Mesendoderm (in vitro differentiated cells): ENCODE data around the gene RAP1GAP2.

Experiments
- DNase-seq: peaks from one replicate; pipeline ENCODE4 v3.0.0; 2013
- H2AK5ac ChIP-seq: 2 replicates; pipeline ENCODE4 v1.6.1; 2013; ENCODE audit warnings: low read length, inconsistent platforms
- H2BK120ac ChIP-seq: 2 replicates; pipeline ENCODE4 v1.6.1; 2013; ENCODE audit warnings: low read depth, mild to moderate bottlenecking, low read length, moderate library complexity, mixed read lengths
- H2BK15ac ChIP-seq: replicated peaks from 2 replicates; pipeline ENCODE4 v1.6.1; 2013; ENCODE audit warnings: low read depth, mild to moderate bottlenecking, moderate library complexity
- H2BK5ac ChIP-seq: 2 replicates; pipeline ENCODE4 v1.6.1; 2013; ENCODE audit warnings: low read length, inconsistent platforms
- H3K18ac ChIP-seq: 2 replicates; pipeline ENCODE4 v1.6.1; 2013; ENCODE audit warnings: mild to moderate bottlenecking, low read length, mixed read lengths
- H3K23ac ChIP-seq: one replicate; pipeline ENCODE4 v1.6.1; 2013; ENCODE audit warnings: low read length
- H3K27ac ChIP-seq: 2 replicates; pipeline ENCODE4 v1.5.1; 2013; ENCODE audit warnings: low read depth, mild to moderate bottlenecking, inconsistent platforms, low read length, moderate library complexity
- H3K27me3 ChIP-seq: 2 replicates; pipeline ENCODE4 v1.6.1; 2013; ENCODE audit warnings: low read length, control low read depth, mild to moderate bottlenecking, inconsistent platforms; ENCODE audit not compliant: insufficient read depth, poor library complexity
- H3K36me3 ChIP-seq: 2 replicates; pipeline ENCODE4 v1.6.1; 2013; ENCODE audit warnings: low read length, inconsistent platforms; ENCODE audit not compliant: control insufficient read depth, insufficient read depth
- H3K4ac ChIP-seq: one replicate; pipeline ENCODE4 v1.6.1; 2013; ENCODE audit warnings: low read depth, mild to moderate bottlenecking, low read length, moderate library complexity
- H3K4me1 ChIP-seq: 2 replicates; pipeline ENCODE4 v1.6.1; 2013; ENCODE audit warnings: low read depth, low read length, inconsistent platforms; ENCODE audit not compliant: control insufficient read depth
- H3K4me2 ChIP-seq: 2 replicates; pipeline ENCODE4 v1.6.1; 2013; ENCODE audit warnings: low read length
- H3K4me3 ChIP-seq: 2 replicates; pipeline ENCODE4 v1.5.1; 2013; ENCODE audit warnings: mild to moderate bottlenecking, low read length
- H3K56ac ChIP-seq: one replicate; pipeline ENCODE4 v1.6.1; 2013; ENCODE audit warnings: low read length
- H3K79me1 ChIP-seq: 2 replicates; pipeline ENCODE4 v1.6.1; 2013; ENCODE audit warnings: low read length, inconsistent platforms
- H3K79me2 ChIP-seq: 2 replicates; pipeline ENCODE4 v1.6.1; 2013; ENCODE audit warnings: mild to moderate bottlenecking, low read length; ENCODE audit not compliant: control insufficient read depth, insufficient read depth
- H3K9ac ChIP-seq: 2 replicates; pipeline ENCODE4 v1.6.1; 2013; ENCODE audit warnings: low read length, inconsistent platforms
- H4K5ac ChIP-seq: one replicate; pipeline ENCODE4 v1.6.1; 2013; ENCODE audit warnings: low read length
- H4K8ac ChIP-seq: one replicate; pipeline ENCODE4 v1.6.1; 2013; ENCODE audit warnings: low read depth, mild to moderate bottlenecking, control low read depth, low read length, moderate library complexity
- WGBS: extraction: QIAGEN DNeasy Blood & Tissue Kit; methylation state at CpG from one replicate; pipeline ENCODE4 v1.1.7; 2013; ENCODE audit warnings: low lambda C conversion rate, missing lambda C conversion rate; ENCODE audit not compliant: insufficient coverage; ENCODE audit errors: extremely low coverage; 5-methylcytosine and 5-hydroxymethylcytosine counted together

Gene RAP1GAP2

DNA sequence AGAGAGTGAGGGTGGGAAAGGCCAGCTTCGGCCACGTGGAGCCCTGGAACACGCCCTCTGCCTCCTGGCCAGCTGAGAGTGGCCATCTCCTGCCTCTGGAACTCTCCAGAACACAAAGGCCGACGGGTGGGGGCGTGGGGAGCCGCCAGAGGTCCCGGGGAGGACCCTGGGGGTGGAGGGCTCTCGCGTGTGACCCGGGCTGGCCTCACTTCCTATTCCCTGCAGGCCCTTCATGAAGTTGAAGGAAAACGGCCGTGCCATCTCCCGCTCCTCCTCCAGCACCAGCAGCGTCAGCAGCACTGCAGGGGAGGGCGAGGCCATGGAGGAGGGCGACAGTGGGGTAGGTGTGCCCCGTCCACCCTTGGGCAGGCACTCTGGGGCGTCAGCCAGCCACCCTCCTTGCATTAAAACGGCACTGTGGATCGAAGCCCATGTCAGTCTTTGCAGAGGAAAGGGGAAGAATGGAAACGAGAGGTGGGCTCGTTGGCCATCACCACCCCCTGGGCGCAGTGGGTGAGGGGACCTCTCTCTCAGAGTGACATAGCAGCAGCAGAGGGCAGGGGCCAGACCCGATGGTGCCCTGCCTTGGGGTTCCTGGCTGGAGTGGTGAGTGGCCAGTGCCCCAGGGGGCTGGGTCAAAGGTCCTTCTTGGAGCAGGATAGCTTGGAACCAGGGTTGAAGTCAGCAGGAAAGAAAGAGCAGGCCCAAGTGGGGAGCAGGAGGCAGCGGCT, 230.1 kb downstream of the RAP1GAP2 start:
- no peak overlapping the region for H3K56ac ChIP-seq
- no peaks in the 10 kb centered on the region for H3K27me3 ChIP-seq
- H3K9ac ChIP-seq = no peak overlapping the region
- H3K4me2 ChIP-seq = no peak overlapping the region
- no peaks in the 10 kb centered on the region for H3K4me1 ChIP-seq
- peaks cover 3% of the 10 kb centered on the region for H3K36me3 ChIP-seq
- H2BK5ac ChIP-seq = no peak overlapping the region
- H2AK5ac ChIP-seq = no peak overlapping the region
- H3K27ac ChIP-seq = no peak overlapping the region
- no peak for DNase-seq
- WGBS = no CpG with 5 or more reads among the region's 26 CpGs
- H3K79me2 ChIP-seq = no peaks in the 10 kb centered on the region
- no peak overlapping the region for H4K8ac ChIP-seq
- no peaks in the 10 kb centered on the region for H3K79me1 ChIP-seq
- H3K23ac ChIP-seq = no peak overlapping the region
- H4K5ac ChIP-seq = no peak overlapping the region
- no peak overlapping the region for H3K4me3 ChIP-seq
- H3K18ac ChIP-seq = no peak overlapping the region
- H3K4ac ChIP-seq = no peak overlapping the region
- H2BK15ac ChIP-seq = no peak overlapping the region
- H2BK120ac ChIP-seq = no peak overlapping the region

DNA sequence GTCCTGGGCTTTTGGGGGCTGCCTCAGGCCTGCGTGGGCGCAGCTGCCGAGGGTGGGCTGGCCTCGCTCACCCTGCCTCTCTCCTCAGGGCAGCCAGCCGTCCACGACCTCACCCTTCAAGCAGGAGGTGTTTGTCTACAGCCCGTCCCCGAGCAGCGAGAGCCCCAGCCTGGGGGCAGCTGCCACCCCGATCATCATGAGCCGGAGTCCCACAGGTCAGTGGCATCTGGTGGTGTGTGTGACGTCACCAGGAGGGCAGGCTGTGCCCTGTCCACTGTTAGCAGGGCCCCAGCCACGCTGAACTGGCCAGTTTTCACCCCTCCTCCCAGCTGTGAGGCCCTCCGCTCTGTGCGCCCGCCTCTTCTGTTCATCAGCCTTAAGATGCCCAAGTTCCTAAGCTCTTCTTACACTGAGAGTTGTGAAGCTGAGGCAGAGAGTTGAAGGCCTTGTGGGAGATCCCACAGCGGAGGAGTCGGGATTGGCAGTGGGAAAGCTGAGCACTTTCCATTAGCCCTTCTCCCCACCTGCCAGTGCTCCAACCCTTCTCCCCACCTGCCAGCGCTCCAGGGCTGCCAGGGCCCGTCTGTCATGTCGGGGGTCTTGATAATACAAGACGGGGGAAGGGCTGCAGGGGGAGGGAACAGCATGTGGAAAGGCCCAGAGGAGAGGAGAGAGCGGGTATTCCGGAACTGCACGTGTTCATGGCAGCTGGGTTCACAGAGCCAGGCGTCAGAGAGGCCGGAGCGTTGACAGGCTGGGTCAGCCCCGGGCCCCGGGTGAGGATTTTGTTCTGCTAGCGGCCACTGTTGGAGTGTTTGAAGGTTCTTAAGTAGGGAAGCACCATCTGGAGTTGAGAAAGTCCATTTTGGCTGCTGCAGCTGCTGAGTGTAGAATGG, 230.9 kb downstream of the RAP1GAP2 start:
- Histone ChIP-seq H2AK5ac (no peak overlapping the region), H3K23ac (no peak overlapping the region), H3K4me1 (no peaks in the 10 kb centered on the region), H3K36me3 (peaks cover 3% of the 10 kb centered on the region), H2BK120ac (no peak overlapping the region), H2BK5ac (no peak overlapping the region), H3K27me3 (no peaks in the 10 kb centered on the region), H3K56ac (no peak overlapping the region), H3K4me3 (no peak overlapping the region), H3K4ac (no peak overlapping the region), H3K79me1 (no peaks in the 10 kb centered on the region), H3K27ac (no peak overlapping the region), H4K5ac (no peak overlapping the region), H3K4me2 (no peak overlapping the region), H3K79me2 (no peaks in the 10 kb centered on the region), H3K18ac (no peak overlapping the region), H3K9ac (no peak overlapping the region), H2BK15ac (no peak overlapping the region), H4K8ac (no peak overlapping the region)
- DNase-seq = no peak
- WGBS = no CpG with 5 or more reads among the region's 31 CpGs

DNA sequence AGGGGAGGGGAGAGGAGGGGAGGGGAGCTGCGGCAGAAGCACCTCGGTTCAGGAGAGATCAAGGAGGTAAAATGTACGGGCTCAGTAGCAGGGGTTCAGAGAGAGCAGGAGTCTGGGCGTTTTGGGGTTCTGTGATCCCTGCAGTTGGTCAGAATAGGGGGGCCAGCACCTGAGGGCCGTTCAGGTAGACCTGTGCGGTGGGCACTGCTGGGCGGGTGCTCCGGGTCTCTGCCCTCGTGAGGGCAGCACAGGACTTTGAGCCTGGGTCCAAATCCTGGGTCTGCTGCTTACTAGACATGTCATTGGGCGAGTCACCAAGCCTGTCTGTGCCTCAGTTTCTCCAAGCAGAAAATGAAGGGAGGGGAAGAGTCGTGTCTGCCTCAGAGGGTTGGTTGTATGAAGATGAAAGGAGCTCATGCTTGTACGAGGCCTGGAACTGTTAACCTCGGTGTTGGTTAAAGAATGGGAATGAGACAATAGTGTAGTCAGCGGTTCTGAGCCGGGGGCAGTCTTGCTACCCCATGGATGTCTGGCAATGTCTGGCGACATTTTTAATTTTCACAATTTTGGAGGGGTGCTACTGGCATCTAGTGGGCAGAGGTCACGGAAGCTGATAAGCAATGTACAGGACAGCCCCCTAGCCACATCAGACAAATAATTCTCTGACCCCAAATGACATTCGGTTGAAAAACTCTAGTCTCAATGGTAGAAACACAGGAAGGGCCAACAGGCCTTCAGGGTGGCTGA, 231.7 kb downstream of the RAP1GAP2 start:
- WGBS = no CpG with 5 or more reads among the region's 18 CpGs
- no peak overlapping the region for H3K4ac ChIP-seq
- H3K56ac ChIP-seq = no peak overlapping the region
- no peak overlapping the region for H4K5ac ChIP-seq
- H3K79me2 ChIP-seq = no peaks in the 10 kb centered on the region
- no peak overlapping the region for H2BK5ac ChIP-seq
- H2AK5ac ChIP-seq = no peak overlapping the region
- H3K79me1 ChIP-seq = no peaks in the 10 kb centered on the region
- DNase-seq = no peak
- H3K23ac ChIP-seq = no peak overlapping the region
- no peak overlapping the region for H3K4me2 ChIP-seq
- no peak overlapping the region for H2BK15ac ChIP-seq
- no peak overlapping the region for H2BK120ac ChIP-seq
- H3K36me3 ChIP-seq = peaks cover 3% of the 10 kb centered on the region
- H3K4me1 ChIP-seq = no peaks in the 10 kb centered on the region
- no peak overlapping the region for H3K18ac ChIP-seq
- no peak overlapping the region for H3K9ac ChIP-seq
- no peaks in the 10 kb centered on the region for H3K27me3 ChIP-seq
- no peak overlapping the region for H3K4me3 ChIP-seq
- H3K27ac ChIP-seq = no peak overlapping the region
- H4K8ac ChIP-seq = no peak overlapping the region

DNA sequence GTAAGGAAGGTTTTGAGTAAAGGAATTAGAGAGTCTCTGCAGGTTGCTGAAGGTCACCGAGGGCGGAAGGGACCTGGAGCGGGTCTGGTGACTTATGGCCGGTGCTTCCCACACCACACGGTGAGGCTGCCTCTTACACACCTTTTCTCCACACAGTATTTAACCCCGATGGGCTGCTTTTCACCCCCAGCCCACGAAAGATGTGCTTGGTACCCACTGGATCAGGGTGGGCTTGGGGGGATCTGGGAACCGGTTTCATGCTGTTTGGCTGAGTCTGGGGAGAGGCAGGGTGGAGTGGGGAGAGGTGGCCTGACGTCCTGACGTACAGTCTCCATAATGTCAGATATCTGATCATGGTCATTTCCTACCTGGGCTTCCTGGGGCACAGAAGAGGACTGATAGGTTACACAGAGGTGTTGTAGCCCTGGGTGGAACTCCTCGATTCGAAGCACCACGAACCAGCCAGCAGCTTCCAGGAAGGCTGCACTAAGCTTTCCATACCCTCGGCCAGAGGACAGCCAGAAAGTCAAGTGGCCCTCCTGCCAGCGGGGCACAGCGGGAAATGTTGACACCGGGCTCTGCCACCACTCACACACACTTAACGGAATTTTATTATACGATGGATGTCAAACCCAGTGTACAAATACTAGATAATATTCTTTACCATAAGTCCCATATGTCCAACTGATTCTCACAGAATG, 233.1 kb downstream of the RAP1GAP2 start:
- no peak overlapping the region for H3K56ac ChIP-seq
- no peak overlapping the region for H3K27ac ChIP-seq
- H4K8ac ChIP-seq = no peak overlapping the region
- H2BK120ac ChIP-seq = no peak overlapping the region
- H3K36me3 ChIP-seq = peaks cover 3% of the 10 kb centered on the region
- no peak overlapping the region for H3K9ac ChIP-seq
- no peak overlapping the region for H4K5ac ChIP-seq
- no peaks in the 10 kb centered on the region for H3K79me1 ChIP-seq
- no peak overlapping the region for H3K18ac ChIP-seq
- H3K4me2 ChIP-seq = no peak overlapping the region
- H3K4me1 ChIP-seq = no peaks in the 10 kb centered on the region
- no peaks in the 10 kb centered on the region for H3K27me3 ChIP-seq
- no peak overlapping the region for H2BK15ac ChIP-seq
- H3K4me3 ChIP-seq = no peak overlapping the region
- no peak overlapping the region for H2BK5ac ChIP-seq
- no CpG with 5 or more reads among the region's 19 CpGs for WGBS
- no peak overlapping the region for H3K23ac ChIP-seq
- no peak overlapping the region for H3K4ac ChIP-seq
- no peak for DNase-seq
- no peaks in the 10 kb centered on the region for H3K79me2 ChIP-seq
- H2AK5ac ChIP-seq = no peak overlapping the region

DNA sequence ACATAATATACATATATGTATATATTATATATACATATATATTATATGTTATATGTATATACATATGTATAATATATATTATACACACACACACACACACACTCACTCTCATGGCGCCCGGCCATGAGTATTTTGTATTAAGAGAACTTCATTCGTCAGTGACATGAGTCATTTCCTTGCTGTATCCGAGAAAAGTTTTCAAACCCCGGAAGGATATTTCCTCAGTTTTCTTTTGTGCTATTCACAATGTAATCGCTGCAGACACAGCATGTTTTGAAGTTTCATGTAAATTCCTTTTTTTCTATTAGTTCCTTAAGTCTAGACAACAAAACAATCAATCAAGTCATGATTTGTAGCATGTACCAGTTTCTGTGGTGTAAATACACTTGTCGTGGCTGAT, 233.9 kb downstream of the RAP1GAP2 start:
- WGBS = no CpG with 5 or more reads among the region's 7 CpGs
- no peak overlapping the region for H2BK120ac ChIP-seq
- H3K79me1 ChIP-seq = no peaks in the 10 kb centered on the region
- H2AK5ac ChIP-seq = no peak overlapping the region
- no peak for DNase-seq
- H3K4me2 ChIP-seq = no peak overlapping the region
- no peak overlapping the region for H3K56ac ChIP-seq
- H3K18ac ChIP-seq = no peak overlapping the region
- no peak overlapping the region for H3K9ac ChIP-seq
- no peak overlapping the region for H3K4me3 ChIP-seq
- H3K79me2 ChIP-seq = no peaks in the 10 kb centered on the region
- no peaks in the 10 kb centered on the region for H3K4me1 ChIP-seq
- H2BK15ac ChIP-seq = no peak overlapping the region
- H3K27me3 ChIP-seq = no peaks in the 10 kb centered on the region
- H4K8ac ChIP-seq = no peak overlapping the region
- peaks cover 3% of the 10 kb centered on the region for H3K36me3 ChIP-seq
- H3K27ac ChIP-seq = no peak overlapping the region
- H3K23ac ChIP-seq = no peak overlapping the region
- no peak overlapping the region for H3K4ac ChIP-seq
- H4K5ac ChIP-seq = no peak overlapping the region
- H2BK5ac ChIP-seq = no peak overlapping the region
